Caco-2 (cell line): ENCODE results near the gene GREM2. TPM values are rescaled to one million over a fixed set of nuclear protein-coding genes. Genes with fewer than 3 reads are reported as not detected.

Experiments used
- BruUV-seq: library from RNA; stranded (reverse); fragments of 400-500 nt; replicated peaks from 2 replicates; lab custom pipeline; 2021; lab: Mats Ljungman, UMichigan
- CTCF ChIA-PET: fragments of 300-600 bp; sonication (Branson Sonifier 250); formaldehyde crosslinking; loops from one replicate; lab custom pipeline; 2022; ENCODE audit warnings: antibody characterized with exemption; lab: Charles Lee
- POLR2A ChIA-PET: fragments of 300-600 bp; sonication (Branson Sonifier 250); formaldehyde crosslinking; loops from one replicate; lab custom pipeline; 2022; ENCODE audit warnings: antibody characterized with exemption; lab: Charles Lee
- DNase-seq, 2 experiments: peaks; one replicate each; pipeline versions ENCODE4 v3.0.0 to v3.0.0-alpha.2; 2020 to 2022
- H3K27me3 ChIP-seq: replicated peaks from 2 replicates; pipeline ENCODE4 v1.6.0; 2011; ENCODE audit warnings: low read length; ENCODE audit not compliant: control insufficient read depth, insufficient read depth
- H3K36me3 ChIP-seq: 2 replicates; pipeline ENCODE4 v1.5.1; 2011; ENCODE audit warnings: low read length; ENCODE audit not compliant: control insufficient read depth, insufficient read depth
- H3K4me1 ChIP-seq: fragments of 250-450 bp; sonication (Bioruptor Pico); 2 replicates; pipeline ENCODE4 v1.5.1; 2020; ENCODE audit warnings: mild to moderate bottlenecking
- H3K4me3 ChIP-seq: 2 replicates; pipeline ENCODE4 v1.5.1; 2011; ENCODE audit warnings: low read depth, mild to moderate bottlenecking, control low read depth, low read length
- H3K9me3 ChIP-seq: fragments of 250-450 bp; sonication (Bioruptor Pico); 2 replicates; pipeline ENCODE4 v1.5.1; 2020; ENCODE audit warnings: mild to moderate bottlenecking, moderate library complexity
- H3K27ac Mint-ChIP-seq: one replicate; pipeline ENCODE4 v1.8.0; 2022; ENCODE audit warnings: mixed read lengths; ENCODE audit not compliant: unreplicated experiment
- H3K27me3 Mint-ChIP-seq: one replicate; pipeline ENCODE4 v1.8.0; 2022; ENCODE audit warnings: mixed read lengths; ENCODE audit not compliant: insufficient read depth, unreplicated experiment
- H3K36me3 Mint-ChIP-seq: one replicate; pipeline ENCODE4 v1.8.0; 2022; ENCODE audit warnings: mild to moderate bottlenecking, mixed read lengths; ENCODE audit not compliant: insufficient read depth, unreplicated experiment
- H3K4me1 Mint-ChIP-seq: one replicate; pipeline ENCODE4 v1.8.0; 2022; ENCODE audit warnings: low read depth, mixed read lengths; ENCODE audit not compliant: unreplicated experiment
- H3K4me3 Mint-ChIP-seq: one replicate; pipeline ENCODE4 v1.8.0; 2022; ENCODE audit warnings: mild to moderate bottlenecking, moderate library complexity, mixed read lengths; ENCODE audit not compliant: unreplicated experiment
- H3K9me3 Mint-ChIP-seq: one replicate; pipeline ENCODE4 v1.8.0; 2022; ENCODE audit warnings: mixed read lengths; ENCODE audit not compliant: unreplicated experiment
- CTCF ChIP-seq, 2 experiments: fragments of 200-600 bp in 1 of 2; IDR thresholded peaks; 1 replicate in 1 of 2; 2 replicates in 1 of 2; pipeline versions ENCODE4 v1.5.1 to v1.8.0; 2011 to 2022; ENCODE audit warnings: antibody characterized with exemption in 1 of 2, control low read depth in 1 of 2, inconsistent platforms in 1 of 2, low read depth in 1 of 2, low read length in 1 of 2, mild to moderate bottlenecking in 1 of 2, moderate library complexity in 1 of 2; ENCODE audit not compliant: insufficient read depth in 1 of 2, severe bottlenecking in 1 of 2, unreplicated experiment in 1 of 2
- intact Hi-C: fragments of 100-400 bp; cut with micrococcal nuclease; formaldehyde crosslinking; loops from one replicate; pipeline ENCODE4 v1.10.0; 2022; ENCODE audit not compliant: unreplicated experiment
- total RNA-seq: library from RNA; stranded (reverse); gene quantifications from 2 replicates; pipeline ENCODE4 v1.2.3, GENCODE V29; 2022

GREM2 gene
- total RNA-seq, 1 experiment from 2014 or later, result 0.36 TPM

GRCh38 chr1:240508950-240509349, 103.0 kb downstream of the GREM2 start:
- POLR2A ChIA-PET, result no interaction called here
- intact Hi-C loops, result no loop called here

GRCh38 chr1:240508201-240508600, 103.8 kb downstream of the GREM2 start:
- no peak overlapping the region for H3K4me3 ChIP-seq
- no peaks in the 10 kb centered on the region for H3K9me3 ChIP-seq
- Mint-ChIP-seq H3K27ac (no peak overlapping the region), H3K4me3 (no peak overlapping the region), H3K27me3 (no peaks in the 10 kb centered on the region), H3K4me1 (no peaks in the 10 kb centered on the region), H3K36me3 (no peaks in the 10 kb centered on the region), H3K9me3 (peaks cover 7% of the 10 kb centered on the region)
- intact Hi-C loops, result no loop called here
- no peak for TF ChIP-seq CTCF (IDR thresholded peaks at IDR 0.05; ENCODE audit: insufficient read depth in 1 of 2, low read depth in 1 of 2, low read length in 1 of 2, severe bottlenecking in 1 of 2, unreplicated experiment in 1 of 2)
- DNase-seq, result no peak
- CTCF ChIA-PET, result no interaction called here
- POLR2A ChIA-PET, result no interaction called here
- no peaks in the 10 kb centered on the region for H3K27me3 ChIP-seq
- H3K36me3 ChIP-seq, result no peaks in the 10 kb centered on the region
- no TSS peak for BruUV-seq
- no peaks in the 10 kb centered on the region for H3K4me1 ChIP-seq

More at GRCh38 chr1:240508950-240509349, 103.0 kb downstream of the GREM2 start:
- no peak for TF ChIP-seq CTCF (IDR thresholded peaks at IDR 0.05; ENCODE audit: insufficient read depth in 1 of 2, low read depth in 1 of 2, low read length in 1 of 2, severe bottlenecking in 1 of 2, unreplicated experiment in 1 of 2)
- CTCF ChIA-PET, result no interaction called here
- DNase-seq, result no peak
- H3K36me3 Mint-ChIP-seq, result no peaks in the 10 kb centered on the region
- H3K27ac Mint-ChIP-seq, result no peak overlapping the region
- no peak overlapping the region for H3K4me3 Mint-ChIP-seq
- peaks cover 10% of the 10 kb centered on the region for H3K9me3 Mint-ChIP-seq
- Histone ChIP-seq H3K27me3 (no peaks in the 10 kb centered on the region), H3K4me3 (no peak overlapping the region), H3K36me3 (no peaks in the 10 kb centered on the region), H3K4me1 (no peaks in the 10 kb centered on the region), H3K9me3 (no peaks in the 10 kb centered on the region)
- no peaks in the 10 kb centered on the region for H3K27me3 Mint-ChIP-seq
- BruUV-seq, result no TSS peak
- no peaks in the 10 kb centered on the region for H3K4me1 Mint-ChIP-seq

GRCh38 chr1:240506176-240506575, 105.8 kb downstream of the GREM2 start:
- CTCF ChIA-PET, result no interaction called here
- Mint-ChIP-seq H3K4me3 (no peak overlapping the region), H3K9me3 (no peaks in the 10 kb centered on the region), H3K36me3 (no peaks in the 10 kb centered on the region), H3K27ac (no peak overlapping the region), H3K4me1 (no peaks in the 10 kb centered on the region), H3K27me3 (no peaks in the 10 kb centered on the region)
- intact Hi-C loops, result no loop called here
- Histone ChIP-seq H3K9me3 (no peaks in the 10 kb centered on the region), H3K4me1 (no peaks in the 10 kb centered on the region), H3K36me3 (no peaks in the 10 kb centered on the region), H3K4me3 (no peak overlapping the region), H3K27me3 (no peaks in the 10 kb centered on the region)
- BruUV-seq, result no TSS peak
- no peak for DNase-seq
- TF ChIP-seq CTCF (IDR thresholded peaks at IDR 0.05; ENCODE audit: insufficient read depth in 1 of 2, low read depth in 1 of 2, low read length in 1 of 2, severe bottlenecking in 1 of 2, unreplicated experiment in 1 of 2), result no peak
- POLR2A ChIA-PET, result no interaction called here
